ENCODE results near the gene NOXO1. TPM values are rescaled to one million over a fixed set of nuclear protein-coding genes. Genes with fewer than 3 reads are reported as not detected.
"Not testable (repeated sequence)": the region's sequence is repeated elsewhere in the genome, so short reads cannot be mapped to it uniquely, and the experiment has no call there.

The NOXO1 gene
- polyA plus RNA-seq, 4 donors = 3.1 to 30.5 (median 10.8) TPM

GRCh38 chr16:1959269-1960039 is 21.8 kb downstream of the NOXO1 start, which contains the start of gene NDUFB10:
NDUFB10 (plus strand) TSS chr16:1959538; CDS start chr16:1959625, 87 bp downstream.
- H3K27ac ChIP-seq (ENCODE audit: low read depth in 1 of 3, low read length in 2 of 3) = peak within 1 kb of the TSS; percentile 66 to 87 (median 87)
- H3K9me3 ChIP-seq (ENCODE audit: control insufficient read depth in 2 of 2, insufficient read depth in 1 of 2, low read depth in 1 of 2, low read length in 1 of 2) = no peaks in the 10 kb centered on the region
- no peak for FAIRE-seq
- H3K4me1 ChIP-seq (ENCODE audit: control insufficient read depth in 3 of 3, insufficient read depth in 2 of 3, low read depth in 1 of 3, low read length in 2 of 3) = peaks cover 0 to 30% (median 3%) of the 10 kb centered on the region in 3 donors
- peaks cover 0 to 12% (median 0%) of the 10 kb centered on the region in 3 donors for H3K27me3 ChIP-seq (ENCODE audit: control insufficient read depth in 3 of 3, insufficient read depth in 3 of 3, low read length in 3 of 3)
- peak; percentile 86 to 96 for DNase-seq
- H3K4me3 ChIP-seq (ENCODE audit: low read depth in 1 of 3, low read length in 3 of 3) = peak within 1 kb of the TSS; percentile 88 to 99 (median 91)
- 0 to 1% (median 1%) methylated on average over 46 to 79 of the region's 79 CpGs for WGBS, 3 donors
- H3K36me3 ChIP-seq (ENCODE audit: control insufficient read depth in 3 of 3, insufficient read depth in 2 of 3, low read depth in 1 of 3, low read length in 3 of 3) = peaks cover 3 to 39% (median 13%) of the 10 kb centered on the region in 3 donors

GRCh38 chr16:1958715-1959268 is 22.5 kb downstream of the NOXO1 start:
- H3K27me3 ChIP-seq (ENCODE audit: control insufficient read depth in 3 of 3, insufficient read depth in 3 of 3, low read length in 3 of 3) = peaks cover 0 to 12% (median 0%) of the 10 kb centered on the region in 3 donors
- no peak for DNase-seq
- peaks cover 3 to 35% (median 13%) of the 10 kb centered on the region in 3 donors for H3K36me3 ChIP-seq (ENCODE audit: control insufficient read depth in 3 of 3, insufficient read depth in 2 of 3, low read depth in 1 of 3, low read length in 3 of 3)
- FAIRE-seq = no peak
- 21 to 35% (median 34%) methylated on average over 14 of the region's 14 CpGs for WGBS, 3 donors
- H3K27ac ChIP-seq (ENCODE audit: low read depth in 1 of 3, low read length in 2 of 3) = peak overlapping the region in 1 of 3 donors; percentile 59
- peaks cover 0 to 28% (median 3%) of the 10 kb centered on the region in 3 donors for H3K4me1 ChIP-seq (ENCODE audit: control insufficient read depth in 3 of 3, insufficient read depth in 2 of 3, low read depth in 1 of 3, low read length in 2 of 3)
- H3K4me3 ChIP-seq (ENCODE audit: low read depth in 1 of 3, low read length in 3 of 3) = no peak overlapping the region
- H3K9me3 ChIP-seq (ENCODE audit: control insufficient read depth in 2 of 2, insufficient read depth in 1 of 2, low read depth in 1 of 2, low read length in 1 of 2) = no peaks in the 10 kb centered on the region

GRCh38 chr16:1958143-1958491 is 23.2 kb downstream of the NOXO1 start:
- Histone ChIP-seq H3K4me1 (ENCODE audit: control insufficient read depth in 3 of 3, insufficient read depth in 2 of 3, low read depth in 1 of 3, low read length in 2 of 3) (peaks cover 0 to 25% (median 3%) of the 10 kb centered on the region in 3 donors), H3K36me3 (ENCODE audit: control insufficient read depth in 3 of 3, insufficient read depth in 2 of 3, low read depth in 1 of 3, low read length in 3 of 3) (peaks cover 3 to 28% (median 13%) of the 10 kb centered on the region in 3 donors), H3K27me3 (ENCODE audit: control insufficient read depth in 3 of 3, insufficient read depth in 3 of 3, low read length in 3 of 3) (peaks cover 0 to 12% (median 0%) of the 10 kb centered on the region in 3 donors)
- H3K27ac ChIP-seq (ENCODE audit: low read depth in 1 of 3, low read length in 2 of 3); H3K9me3 ChIP-seq (ENCODE audit: control insufficient read depth in 2 of 2, insufficient read depth in 1 of 2, low read depth in 1 of 2, low read length in 1 of 2); H3K4me3 ChIP-seq (ENCODE audit: low read depth in 1 of 3, low read length in 3 of 3); DNase-seq; FAIRE-seq: not testable (repeated sequence)
- 70 to 81% (median 76%) methylated on average over 24 to 30 of the region's 30 CpGs for WGBS, 3 donors

- 82 to 92% (median 87%) methylated on average over 20 to 21 of the region's 22 CpGs for WGBS, 3 donors
- H3K27ac ChIP-seq (ENCODE audit: low read depth in 1 of 3, low read length in 2 of 3); H3K9me3 ChIP-seq (ENCODE audit: control insufficient read depth in 2 of 2, insufficient read depth in 1 of 2, low read depth in 1 of 2, low read length in 1 of 2); DNase-seq; FAIRE-seq; H3K4me3 ChIP-seq (ENCODE audit: low read depth in 1 of 3, low read length in 3 of 3): not testable (repeated sequence)
- Histone ChIP-seq H3K4me1 (ENCODE audit: control insufficient read depth in 3 of 3, insufficient read depth in 2 of 3, low read depth in 1 of 3, low read length in 2 of 3) (peaks cover 0 to 20% (median 3%) of the 10 kb centered on the region in 3 donors), H3K36me3 (ENCODE audit: control insufficient read depth in 3 of 3, insufficient read depth in 2 of 3, low read depth in 1 of 3, low read length in 3 of 3) (peaks cover 3 to 23% (median 10%) of the 10 kb centered on the region in 3 donors), H3K27me3 (ENCODE audit: control insufficient read depth in 3 of 3, insufficient read depth in 3 of 3, low read length in 3 of 3) (peaks cover 0 to 15% (median 0%) of the 10 kb centered on the region in 3 donors)
Observed at GRCh38 chr16:1957434-1958142, 23.7 kb downstream of the NOXO1 start.

GRCh38 chr16:1953734-1954133 is 27.5 kb downstream of the NOXO1 start:
- Histone ChIP-seq H3K36me3 (ENCODE audit: control insufficient read depth in 3 of 3, insufficient read depth in 2 of 3, low read depth in 1 of 3, low read length in 3 of 3) (no peaks in the 10 kb centered on the region), H3K27me3 (ENCODE audit: control insufficient read depth in 3 of 3, insufficient read depth in 3 of 3, low read length in 3 of 3) (peaks cover 0 to 13% (median 0%) of the 10 kb centered on the region in 3 donors), H3K4me3 (ENCODE audit: low read depth in 1 of 3, low read length in 3 of 3) (no peak overlapping the region), H3K4me1 (ENCODE audit: control insufficient read depth in 3 of 3, insufficient read depth in 2 of 3, low read depth in 1 of 3, low read length in 2 of 3) (peaks cover 0 to under 1% (median 0%) of the 10 kb centered on the region in 3 donors), H3K9me3 (ENCODE audit: control insufficient read depth in 2 of 2, insufficient read depth in 1 of 2, low read depth in 1 of 2, low read length in 1 of 2) (no peaks in the 10 kb centered on the region), H3K27ac (ENCODE audit: low read depth in 1 of 3, low read length in 2 of 3) (no peak overlapping the region)
- 85 to 89% (median 87%) methylated on average over 20 to 22 of the region's 22 CpGs for WGBS, 3 donors
- DNase-seq (no peak), FAIRE-seq (no peak)

GRCh38 chr16:1950559-1950958 is 30.7 kb downstream of the NOXO1 start:
- FAIRE-seq (no peak), DNase-seq (no peak)
- Histone ChIP-seq H3K27ac (ENCODE audit: low read depth in 1 of 3, low read length in 2 of 3) (no peak overlapping the region), H3K36me3 (ENCODE audit: control insufficient read depth in 3 of 3, insufficient read depth in 2 of 3, low read depth in 1 of 3, low read length in 3 of 3) (no peaks in the 10 kb centered on the region), H3K9me3 (ENCODE audit: control insufficient read depth in 2 of 2, insufficient read depth in 1 of 2, low read depth in 1 of 2, low read length in 1 of 2) (no peaks in the 10 kb centered on the region), H3K27me3 (ENCODE audit: control insufficient read depth in 3 of 3, insufficient read depth in 3 of 3, low read length in 3 of 3) (peaks cover 0 to 6% (median 0%) of the 10 kb centered on the region in 3 donors), H3K4me3 (ENCODE audit: low read depth in 1 of 3, low read length in 3 of 3) (no peak overlapping the region), H3K4me1 (ENCODE audit: control insufficient read depth in 3 of 3, insufficient read depth in 2 of 3, low read depth in 1 of 3, low read length in 2 of 3) (no peaks in the 10 kb centered on the region)
- whole genome bisulfite sequencing, 3 donors = 84 to 91% (median 91%) methylated on average over 19 of the region's 19 CpGs

- DNase-seq (no peak), FAIRE-seq (no peak)
- Histone ChIP-seq H3K27ac (ENCODE audit: low read depth in 1 of 3, low read length in 2 of 3) (no peak overlapping the region), H3K9me3 (ENCODE audit: control insufficient read depth in 2 of 2, insufficient read depth in 1 of 2, low read depth in 1 of 2, low read length in 1 of 2) (no peaks in the 10 kb centered on the region), H3K4me3 (ENCODE audit: low read depth in 1 of 3, low read length in 3 of 3) (no peak overlapping the region), H3K4me1 (ENCODE audit: control insufficient read depth in 3 of 3, insufficient read depth in 2 of 3, low read depth in 1 of 3, low read length in 2 of 3) (no peaks in the 10 kb centered on the region), H3K36me3 (ENCODE audit: control insufficient read depth in 3 of 3, insufficient read depth in 2 of 3, low read depth in 1 of 3, low read length in 3 of 3) (no peaks in the 10 kb centered on the region), H3K27me3 (ENCODE audit: control insufficient read depth in 3 of 3, insufficient read depth in 3 of 3, low read length in 3 of 3) (peaks cover 0 to 5% (median 0%) of the 10 kb centered on the region in 3 donors)
- 51 to 75% (median 70%) methylated on average over 5 to 7 of the region's 7 CpGs for WGBS, 3 donors
Observed at GRCh38 chr16:1950047-1950446, 31.2 kb downstream of the NOXO1 start.

GRCh38 chr16:1949507-1949906 is 31.8 kb downstream of the NOXO1 start:
- DNase-seq (no peak), FAIRE-seq (no peak)
- Histone ChIP-seq H3K36me3 (ENCODE audit: control insufficient read depth in 3 of 3, insufficient read depth in 2 of 3, low read depth in 1 of 3, low read length in 3 of 3) (no peaks in the 10 kb centered on the region), H3K4me1 (ENCODE audit: control insufficient read depth in 3 of 3, insufficient read depth in 2 of 3, low read depth in 1 of 3, low read length in 2 of 3) (no peaks in the 10 kb centered on the region), H3K27me3 (ENCODE audit: control insufficient read depth in 3 of 3, insufficient read depth in 3 of 3, low read length in 3 of 3) (peaks cover 0 to 3% (median 0%) of the 10 kb centered on the region in 3 donors), H3K9me3 (ENCODE audit: control insufficient read depth in 2 of 2, insufficient read depth in 1 of 2, low read depth in 1 of 2, low read length in 1 of 2) (no peaks in the 10 kb centered on the region), H3K27ac (ENCODE audit: low read depth in 1 of 3, low read length in 2 of 3) (no peak overlapping the region), H3K4me3 (ENCODE audit: low read depth in 1 of 3, low read length in 3 of 3) (no peak overlapping the region)
- 91 to 95% (median 93%) methylated on average over 11 of the region's 11 CpGs for WGBS, 3 donors

Data from small intestine (tissue), 7 donors.